Smooth muscle cell (in vitro differentiated cells): ENCODE results near the gene ZFP36L2. TPM values are rescaled to one million over a fixed set of nuclear protein-coding genes. Genes with fewer than 3 reads are reported as not detected.
A peak's percentile ranks its signal among the peaks of the same experiment; 100 is the strongest.

Source experiments
- DNase-seq: peaks from one replicate; lab custom pipeline; 2025; ENCODE audit not compliant: unreplicated experiment; lab: John Stamatoyannopoulos, UW
- H2AFZ ChIP-seq: fragments of 200-600 bp; sonication (generic); 2 replicates; pipeline ENCODE4 v1.6.0; 2016; ENCODE audit warnings: antibody characterized with exemption, low read depth, mild to moderate bottlenecking
- H3F3A ChIP-seq: fragments of 200-600 bp; sonication (generic); 2 replicates; pipeline ENCODE4 v1.6.0; 2017; ENCODE audit warnings: antibody characterized with exemption, low read depth
- H3K27ac ChIP-seq: fragments of 200-600 bp; sonication (generic); 2 replicates; pipeline ENCODE4 v1.5.1; 2016; ENCODE audit warnings: low read depth, mild to moderate bottlenecking
- H3K27me3 ChIP-seq: fragments of 200-600 bp; sonication (generic); 2 replicates; pipeline ENCODE4 v1.6.1; 2016; ENCODE audit warnings: low read depth, mild to moderate bottlenecking
- H3K36me3 ChIP-seq: fragments of 200-600 bp; sonication (generic); 2 replicates; pipeline ENCODE4 v1.5.1; 2016; ENCODE audit warnings: low read depth
- H3K4me1 ChIP-seq: fragments of 200-600 bp; sonication (generic); 2 replicates; pipeline ENCODE4 v1.5.1; 2016; ENCODE audit warnings: low read depth
- H3K4me2 ChIP-seq: fragments of 200-600 bp; sonication (generic); 2 replicates; pipeline ENCODE4 v1.6.0; 2016; ENCODE audit warnings: mild to moderate bottlenecking
- H3K4me3 ChIP-seq: fragments of 200-600 bp; sonication (generic); 2 replicates; pipeline ENCODE4 v1.5.1; 2016; ENCODE audit warnings: mild to moderate bottlenecking
- H3K79me2 ChIP-seq: fragments of 200-600 bp; sonication (generic); 2 replicates; pipeline ENCODE4 v1.6.0; 2016; ENCODE audit warnings: low read depth, mild to moderate bottlenecking
- H3K9ac ChIP-seq: fragments of 200-600 bp; sonication (generic); 2 replicates; pipeline ENCODE4 v1.6.0; 2016; ENCODE audit warnings: low read depth
- H3K9me3 ChIP-seq: fragments of 200-600 bp; sonication (generic); replicated peaks from 2 replicates; pipeline ENCODE4 v1.5.1; 2016; ENCODE audit warnings: low read depth
- H4K20me1 ChIP-seq: fragments of 200-600 bp; sonication (generic); 2 replicates; pipeline ENCODE4 v1.6.0; 2016; ENCODE audit warnings: low read depth
- CTCF ChIP-seq: fragments of 200-600 bp; sonication (generic); IDR thresholded peaks from 2 replicates; pipeline ENCODE4 v1.5.1; 2017; ENCODE audit warnings: borderline replicate concordance, mild to moderate bottlenecking, antibody characterized with exemption; ENCODE audit not compliant: insufficient read depth, poor library complexity, severe bottlenecking
- WGBS: methylation state at CpG from one replicate; pipeline ENCODE4 v1.1.7; 2016; ENCODE audit warnings: low lambda C conversion rate; 5-methylcytosine and 5-hydroxymethylcytosine counted together
- polyA plus RNA-seq: library from polyadenylated mRNA; unstranded; fragments of >200 nt; fragmentation: Nextera tagmentation; extraction: Ambion mirVana; gene quantifications from 2 replicates; pipeline ENCODE4 v1.2.1, GENCODE V29; 2016
- total RNA-seq: library from RNA; depleted of rRNA; stranded (reverse); fragments of >200 nt; gene quantifications from 2 replicates; pipeline ENCODE4 v1.2.3, GENCODE V29; 2014

Gene ZFP36L2
- total and polyA plus RNA-seq, 2 experiments from 2014 or later, result 7.1 to 25.8 TPM

GRCh38 chr2:43251171-43251731, 24.8 kb upstream of the ZFP36L2 start:
- H2AFZ ChIP-seq, result no peak overlapping the region
- TF ChIP-seq CTCF, result no peak
- no peaks in the 10 kb centered on the region for H3K4me1 ChIP-seq
- H3K9me3 ChIP-seq, result no peaks in the 10 kb centered on the region
- peaks cover 11% of the 10 kb centered on the region for H3F3A ChIP-seq
- no peaks in the 10 kb centered on the region for H4K20me1 ChIP-seq
- H3K4me3 ChIP-seq, result no peak overlapping the region
- 24% methylated on average over 5 of the region's 5 CpGs for WGBS
- DNase-seq, result no peak
- no peak overlapping the region for H3K9ac ChIP-seq
- H3K79me2 ChIP-seq, result no peaks in the 10 kb centered on the region
- H3K27ac ChIP-seq, result peak overlapping the region; percentile 71
- no peaks in the 10 kb centered on the region for H3K27me3 ChIP-seq
- no peaks in the 10 kb centered on the region for H3K36me3 ChIP-seq
- H3K4me2 ChIP-seq, result peak overlapping the region; percentile 28

DNA sequence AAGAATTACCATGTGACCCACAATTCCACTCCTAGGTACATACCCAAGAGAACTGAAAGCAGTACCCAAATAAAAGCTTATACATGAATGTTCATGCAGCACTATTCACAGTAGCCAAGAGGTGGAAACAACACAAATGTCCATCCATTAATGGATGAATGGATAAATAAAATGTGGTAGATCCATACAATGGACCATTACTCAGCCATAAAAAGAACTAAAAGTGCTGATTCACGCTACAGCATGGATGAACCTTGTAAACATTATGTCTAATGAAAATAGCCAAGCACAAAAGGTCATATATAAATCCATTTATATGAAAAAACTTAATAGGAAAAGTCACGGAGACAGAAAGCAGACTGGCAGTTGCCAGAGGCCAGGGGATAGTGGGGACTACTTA, 23.6 kb upstream of the ZFP36L2 start:
- 94% methylated on average over 2 of the region's 2 CpGs for WGBS
- H3F3A ChIP-seq, result peaks cover 11% of the 10 kb centered on the region
- no peak overlapping the region for H3K4me2 ChIP-seq
- H2AFZ ChIP-seq, result no peak overlapping the region
- no peak overlapping the region for H3K4me3 ChIP-seq
- no peaks in the 10 kb centered on the region for H3K36me3 ChIP-seq
- no peak for TF ChIP-seq CTCF
- no peak overlapping the region for H3K27ac ChIP-seq
- no peaks in the 10 kb centered on the region for H3K27me3 ChIP-seq
- H3K79me2 ChIP-seq, result no peaks in the 10 kb centered on the region
- H3K4me1 ChIP-seq, result no peaks in the 10 kb centered on the region
- no peaks in the 10 kb centered on the region for H4K20me1 ChIP-seq
- no peak for DNase-seq
- H3K9me3 ChIP-seq, result no peaks in the 10 kb centered on the region
- H3K9ac ChIP-seq, result no peak overlapping the region

- Histone ChIP-seq H3K27me3 (no peaks in the 10 kb centered on the region), H4K20me1 (no peaks in the 10 kb centered on the region), H3K4me2 (no peak overlapping the region), H3K9me3 (no peaks in the 10 kb centered on the region), H3K36me3 (no peaks in the 10 kb centered on the region), H3K9ac (no peak overlapping the region), H3K4me1 (no peaks in the 10 kb centered on the region), H3K79me2 (no peaks in the 10 kb centered on the region), H2AFZ (no peak overlapping the region), H3K4me3 (no peak overlapping the region), H3F3A (peaks cover 11% of the 10 kb centered on the region), H3K27ac (no peak overlapping the region)
- 87% methylated on average over 7 of the region's 7 CpGs for WGBS
- no peak for DNase-seq
- TF ChIP-seq CTCF, result no peak
These were observed 22.2 kb upstream of the ZFP36L2 start for GRCh38 chr2:43248621-43249020.

DNA sequence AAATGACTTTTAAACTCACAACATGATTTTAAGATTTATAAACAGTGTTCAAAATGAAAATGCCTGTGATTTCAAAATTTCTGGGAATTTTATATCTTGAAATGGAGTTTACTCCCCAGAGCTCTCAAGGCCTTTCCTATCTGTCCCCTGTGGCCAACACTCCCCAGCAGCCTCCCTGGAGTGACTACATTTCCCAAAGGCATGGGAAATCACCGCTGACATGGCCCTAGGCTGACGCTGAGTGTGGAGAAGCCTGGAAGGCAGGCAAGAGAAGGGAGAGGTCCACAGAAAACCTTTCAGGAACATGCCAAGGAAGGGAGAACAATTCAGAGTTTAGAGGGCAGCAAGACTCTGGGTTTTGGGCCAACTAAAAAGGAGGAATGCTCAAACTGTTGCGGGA, 20.2 kb upstream of the ZFP36L2 start:
- DNase-seq, result no peak
- Histone ChIP-seq H3K4me3 (no peak overlapping the region), H2AFZ (no peak overlapping the region), H3F3A (peaks cover 6% of the 10 kb centered on the region), H3K4me1 (no peaks in the 10 kb centered on the region), H3K27ac (no peak overlapping the region), H3K9me3 (no peaks in the 10 kb centered on the region), H3K4me2 (no peak overlapping the region), H4K20me1 (no peaks in the 10 kb centered on the region), H3K27me3 (no peaks in the 10 kb centered on the region), H3K36me3 (no peaks in the 10 kb centered on the region), H3K79me2 (no peaks in the 10 kb centered on the region), H3K9ac (no peak overlapping the region)
- TF ChIP-seq CTCF, result no peak
- WGBS, result 77% methylated on average over 3 of the region's 3 CpGs
